ENCODE results near the gene GIMAP5. TPM values are rescaled to one million over a fixed set of nuclear protein-coding genes. Genes with fewer than 3 reads are reported as not detected.

Gene GIMAP5
- total RNA-seq, 1 experiment from 2014 or later: not detected

DNA sequence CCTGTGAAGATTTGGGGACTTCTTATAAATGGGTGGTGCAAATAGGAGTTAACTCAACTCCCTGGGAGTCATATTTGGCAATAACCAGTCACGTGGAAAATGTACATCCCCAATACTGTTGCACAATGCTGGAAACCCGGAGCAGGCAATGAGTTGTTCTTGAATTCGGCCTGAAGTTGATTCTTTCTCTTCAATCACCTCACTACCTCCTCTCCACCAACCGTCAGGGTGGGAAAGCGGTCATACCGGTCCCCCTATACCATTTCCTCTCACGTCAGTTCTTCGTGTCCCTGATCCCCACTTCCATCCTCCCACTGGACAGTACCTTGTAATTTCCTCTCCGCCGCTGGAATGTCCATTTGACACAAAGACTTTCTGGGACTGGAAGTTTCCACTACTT lies 2.8 kb downstream of the GIMAP5 start:
- TF ChIP-seq, protein P1, sequence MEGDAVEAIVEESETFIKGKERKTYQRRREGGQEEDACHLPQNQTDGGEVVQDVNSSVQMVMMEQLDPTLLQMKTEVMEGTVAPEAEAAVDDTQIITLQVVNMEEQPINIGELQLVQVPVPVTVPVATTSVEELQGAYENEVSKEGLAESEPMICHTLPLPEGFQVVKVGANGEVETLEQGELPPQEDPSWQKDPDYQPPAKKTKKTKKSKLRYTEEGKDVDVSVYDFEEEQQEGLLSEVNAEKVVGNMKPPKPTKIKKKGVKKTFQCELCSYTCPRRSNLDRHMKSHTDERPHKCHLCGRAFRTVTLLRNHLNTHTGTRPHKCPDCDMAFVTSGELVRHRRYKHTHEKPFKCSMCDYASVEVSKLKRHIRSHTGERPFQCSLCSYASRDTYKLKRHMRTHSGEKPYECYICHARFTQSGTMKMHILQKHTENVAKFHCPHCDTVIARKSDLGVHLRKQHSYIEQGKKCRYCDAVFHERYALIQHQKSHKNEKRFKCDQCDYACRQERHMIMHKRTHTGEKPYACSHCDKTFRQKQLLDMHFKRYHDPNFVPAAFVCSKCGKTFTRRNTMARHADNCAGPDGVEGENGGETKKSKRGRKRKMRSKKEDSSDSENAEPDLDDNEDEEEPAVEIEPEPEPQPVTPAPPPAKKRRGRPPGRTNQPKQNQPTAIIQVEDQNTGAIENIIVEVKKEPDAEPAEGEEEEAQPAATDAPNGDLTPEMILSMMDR (conservative IDR thresholded peaks at IDR 0.05): no peak
- no peaks in the 10 kb centered on the region for H3K4me1 ChIP-seq (ENCODE audit: insufficient read depth, low read length)
- H3K4ac ChIP-seq (ENCODE audit: low read depth, low read length): no peak overlapping the region
- H4K20me1 ChIP-seq (ENCODE audit: control insufficient read depth, insufficient read depth, insufficient read length): no peaks in the 10 kb centered on the region
- no peak overlapping the region for H3K14ac ChIP-seq (ENCODE audit: insufficient read depth, low read length)
- Mint-ChIP-seq H3K27ac (no peak overlapping the region), H3K27me3 (ENCODE audit: low read depth) (peaks cover 100% of the 10 kb centered on the region), H3K4me1 (peaks cover 5 to 7% of the 10 kb centered on the region in 2 experiments; a peak in 3 of 4 replicates), H3K4me3 (no peak overlapping the region), H3K36me3 (ENCODE audit: insufficient read depth in 1 of 3, low read depth in 3 of 3) (no peaks in the 10 kb centered on the region), H3K9me3 (peaks cover 3 to 18% of the 10 kb centered on the region in 2 experiments)
- no peak overlapping the region for H4K8ac ChIP-seq (replicated peaks; ENCODE audit: insufficient read length, low read depth, low read length)
- H3K27ac ChIP-seq (ENCODE audit: insufficient read length, low read depth, low read length): no peak overlapping the region
- H2AFZ ChIP-seq (ENCODE audit: low read length): no peak overlapping the region
- no peak overlapping the region for H2BK5ac ChIP-seq (ENCODE audit: insufficient read length, low read length)
- no peak overlapping the region for H3K23ac ChIP-seq (ENCODE audit: insufficient read length, low read depth, low read length)
- no peak overlapping the region for H3K9ac ChIP-seq (ENCODE audit: extremely low read depth, insufficient read length, low read length)
- H2BK15ac ChIP-seq (ENCODE audit: low read depth, low read length): no peak overlapping the region
- DNase-seq: no peak
- H3K4me2 ChIP-seq (ENCODE audit: insufficient read depth, insufficient read length, low read length): no peak overlapping the region
- no peak overlapping the region for H2BK20ac ChIP-seq (ENCODE audit: low read depth, low read length, poor library complexity, severe bottlenecking)
- no peak overlapping the region for H3K56ac ChIP-seq (ENCODE audit: insufficient read length, low read depth, low read length)
- no peak overlapping the region for H4K5ac ChIP-seq (ENCODE audit: insufficient read length, low read depth, low read length)
- H3T11ph ChIP-seq (ENCODE audit: low read length): no peak overlapping the region
- H3K23me2 ChIP-seq (ENCODE audit: insufficient read length, low read depth, low read length, poor library complexity, severe bottlenecking): no peaks in the 10 kb centered on the region
- H3K27me3 ChIP-seq (ENCODE audit: insufficient read depth, low read length): peaks cover 88% of the 10 kb centered on the region
- WGBS (ENCODE audit: extremely low coverage, insufficient read length, low lambda C conversion rate): no CpG with 5 or more reads among the region's 10 CpGs
- no peaks in the 10 kb centered on the region for H3K79me1 ChIP-seq (ENCODE audit: insufficient read depth, low read depth, low read length, poor library complexity, severe bottlenecking)
- H3K9me3 ChIP-seq (ENCODE audit: control insufficient read depth, low read depth, low read length): peaks cover under 1% of the 10 kb centered on the region
- no peak overlapping the region for H4K91ac ChIP-seq (ENCODE audit: insufficient read length, low read depth, low read length)
- H3K18ac ChIP-seq (ENCODE audit: insufficient read length, low read depth, low read length): no peak overlapping the region
- no peak overlapping the region for H2AK5ac ChIP-seq (ENCODE audit: insufficient read length, low read length)
- no peak overlapping the region for H2BK12ac ChIP-seq (ENCODE audit: insufficient read length, low read depth, low read length)
- no peak overlapping the region for H2BK120ac ChIP-seq (ENCODE audit: low read depth, low read length, poor library complexity, severe bottlenecking)
- no peaks in the 10 kb centered on the region for H3K79me2 ChIP-seq (ENCODE audit: insufficient read depth, low read length)
